Rectal smooth muscle tissue (tissue), 1 donor: ENCODE measurements around the gene CHRDL2.
A peak's percentile ranks its signal among the peaks of the same experiment; 100 is the strongest.

Source experiments
- H3K27ac ChIP-seq: one replicate; pipeline ENCODE4 v1.7.0; 2013; ENCODE audit warnings: low read depth, low read length, inconsistent platforms
- H3K27me3 ChIP-seq: one replicate; pipeline ENCODE4 v1.7.0; 2013; ENCODE audit warnings: low read length; ENCODE audit not compliant: control insufficient read depth, insufficient read depth
- H3K36me3 ChIP-seq: one replicate; pipeline ENCODE4 v1.7.0; 2013; ENCODE audit warnings: low read length; ENCODE audit not compliant: control insufficient read depth, insufficient read depth
- H3K4me1 ChIP-seq: one replicate; pipeline ENCODE4 v1.7.0; 2013; ENCODE audit warnings: low read length; ENCODE audit not compliant: control insufficient read depth, insufficient read depth
- H3K4me3 ChIP-seq: one replicate; pipeline ENCODE4 v1.7.0; 2013; ENCODE audit warnings: low read length
- H3K9ac ChIP-seq: one replicate; pipeline ENCODE4 v1.7.0; 2013; ENCODE audit warnings: low read length

CHRDL2 gene

DNA sequence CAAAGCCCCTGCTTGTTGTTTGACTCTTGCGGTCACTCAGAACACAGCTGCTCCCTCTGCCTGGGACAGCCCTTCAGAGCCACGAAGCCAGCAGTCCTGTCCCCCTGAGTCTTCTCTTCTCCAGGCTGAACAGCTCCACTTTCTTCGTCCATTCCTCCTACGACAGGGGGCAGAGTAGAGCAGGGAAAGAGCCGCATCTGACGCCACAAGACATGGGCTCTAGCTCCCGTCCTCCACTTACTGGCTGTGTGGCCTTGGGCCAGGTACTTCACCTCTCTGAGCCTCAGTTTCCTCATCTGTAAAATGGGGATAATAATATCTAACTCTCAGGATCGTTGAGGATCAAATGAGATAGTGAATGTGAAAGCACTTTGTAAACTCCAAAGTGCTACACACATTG, 29.9 kb downstream of the CHRDL2 start:
- no peak overlapping the region for H3K9ac ChIP-seq
- H3K36me3 ChIP-seq: no peaks in the 10 kb centered on the region
- peaks cover 12% of the 10 kb centered on the region for H3K4me1 ChIP-seq
- no peaks in the 10 kb centered on the region for H3K27me3 ChIP-seq
- no peak overlapping the region for H3K4me3 ChIP-seq
- H3K27ac ChIP-seq: no peak overlapping the region

DNA sequence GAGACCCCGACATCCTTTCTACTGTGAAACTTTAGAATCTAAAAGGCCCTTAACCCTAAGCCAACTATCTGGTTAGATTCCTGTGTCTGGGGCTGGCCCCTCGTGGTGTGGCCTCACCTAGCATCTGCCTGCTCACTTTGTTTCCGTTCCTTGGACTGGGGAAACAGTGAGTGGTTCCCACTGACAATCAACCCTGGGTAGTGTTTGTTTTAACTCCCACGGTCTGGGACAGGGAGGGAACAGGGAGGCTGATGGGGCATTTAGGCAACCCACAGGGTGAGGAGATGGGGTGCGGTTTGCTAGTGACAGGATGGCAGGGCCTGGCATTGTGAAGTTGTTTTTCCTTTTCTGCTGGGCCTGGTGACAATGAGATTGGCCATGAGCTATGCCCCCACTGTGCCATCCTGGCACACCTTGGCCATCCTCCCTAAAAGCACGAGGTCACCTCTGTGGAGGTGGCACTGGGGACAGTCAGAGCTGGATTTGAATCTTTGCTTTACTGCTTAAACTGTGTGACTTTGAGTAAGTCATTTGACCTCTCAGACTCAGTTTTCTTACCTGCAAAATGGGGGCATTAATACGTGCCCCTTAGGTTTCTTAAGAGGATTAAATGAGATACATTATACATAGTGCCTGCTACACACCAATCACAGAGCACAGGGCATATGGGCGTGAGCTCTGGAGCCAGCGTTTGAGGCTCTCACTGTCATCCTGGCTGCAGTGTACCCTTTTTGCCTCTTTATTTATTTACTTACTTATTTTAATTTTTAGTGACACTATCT, 31.4 kb downstream of the CHRDL2 start:
- Histone ChIP-seq H3K36me3 (no peaks in the 10 kb centered on the region), H3K9ac (no peak overlapping the region), H3K27me3 (no peaks in the 10 kb centered on the region), H3K4me1 (peaks cover 12% of the 10 kb centered on the region), H3K27ac (no peak overlapping the region), H3K4me3 (no peak overlapping the region)

DNA sequence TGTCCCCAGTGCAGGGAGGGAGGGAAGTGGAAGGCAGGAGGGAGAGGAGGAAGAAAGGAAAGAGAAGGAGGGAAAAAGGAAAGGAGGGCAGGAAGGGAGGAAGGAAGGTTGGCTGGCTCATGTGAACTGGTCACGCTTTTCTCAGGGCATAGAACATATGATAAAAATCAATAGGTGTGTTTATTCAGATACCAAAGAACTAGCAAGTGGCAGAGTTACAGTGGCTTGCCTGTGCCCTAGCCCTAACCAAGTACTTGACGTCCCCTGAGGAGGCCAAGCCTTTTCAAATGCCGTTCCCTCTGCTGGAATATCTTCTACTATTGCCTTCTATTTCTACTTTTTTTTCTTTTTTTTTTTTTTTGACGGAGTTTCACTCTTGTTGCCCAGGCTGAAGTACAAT, 33.5 kb downstream of the CHRDL2 start:
- Histone ChIP-seq H3K4me3 (peak overlapping the region; percentile 32), H3K36me3 (no peaks in the 10 kb centered on the region), H3K9ac (no peak overlapping the region), H3K27me3 (no peaks in the 10 kb centered on the region), H3K27ac (peak overlapping the region; percentile 90), H3K4me1 (peaks cover 14% of the 10 kb centered on the region)

DNA sequence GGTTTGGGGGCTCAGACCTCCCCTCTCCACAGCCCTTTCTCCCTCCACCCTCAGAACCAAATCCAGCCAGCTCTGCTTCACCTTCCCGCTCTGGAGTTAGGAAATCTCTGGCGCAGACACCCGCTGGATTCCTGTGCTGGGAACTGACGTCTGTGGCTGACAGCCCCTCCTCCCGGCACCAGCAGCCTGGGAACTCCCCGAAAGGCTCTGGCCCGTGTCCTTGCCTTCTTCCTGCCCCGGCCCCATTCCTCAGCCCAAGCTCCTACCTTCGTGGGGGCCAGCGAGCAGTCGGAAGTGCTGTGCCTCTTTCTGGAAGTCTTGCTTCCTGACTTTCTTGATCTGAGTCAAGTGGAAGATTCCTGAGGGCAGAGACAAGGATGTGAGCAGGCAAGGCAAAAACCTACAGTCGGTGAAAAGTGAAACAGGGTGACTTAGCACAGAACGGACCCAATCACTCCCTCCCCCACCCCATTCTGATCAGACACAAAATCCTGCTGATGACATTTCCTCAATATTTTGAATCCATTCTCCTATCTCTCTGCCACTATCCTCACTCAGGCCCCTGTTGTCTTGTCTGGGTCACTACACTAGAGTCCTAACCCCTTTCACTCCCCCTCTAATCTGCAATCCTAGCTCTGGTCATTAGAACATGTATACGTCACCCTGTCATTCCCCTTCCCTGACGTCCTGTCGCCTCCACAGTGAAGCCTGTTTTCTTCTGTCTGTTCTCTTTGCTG, 34.1 kb downstream of the CHRDL2 start:
- no peaks in the 10 kb centered on the region for H3K36me3 ChIP-seq
- H3K4me1 ChIP-seq: peaks cover 14% of the 10 kb centered on the region
- H3K27me3 ChIP-seq: no peaks in the 10 kb centered on the region
- peak overlapping the region; percentile 32 for H3K4me3 ChIP-seq
- peak overlapping the region; percentile 90 for H3K27ac ChIP-seq
- peak overlapping the region; percentile 8 for H3K9ac ChIP-seq

DNA sequence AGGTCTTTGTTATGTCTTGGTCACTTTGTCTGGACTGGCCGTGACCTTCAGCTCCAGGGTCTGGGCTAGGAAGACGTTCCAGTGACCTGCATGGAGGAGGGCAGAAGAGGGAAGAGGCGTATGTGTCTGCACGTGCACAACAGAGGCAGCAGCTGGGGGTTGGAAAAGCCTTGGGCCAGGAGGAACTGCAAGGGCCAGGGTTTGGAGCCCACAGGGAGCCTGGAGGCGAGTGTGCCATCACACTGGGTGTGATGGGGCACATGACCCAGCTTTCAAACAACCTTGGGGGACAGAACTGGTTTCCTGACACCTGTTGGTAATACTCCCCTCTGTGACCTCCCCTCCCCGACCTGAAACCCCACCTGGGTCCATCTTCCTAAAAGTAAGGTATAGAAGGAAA, 34.7 kb downstream of the CHRDL2 start:
- peak overlapping the region; percentile 8 for H3K9ac ChIP-seq
- H3K27me3 ChIP-seq: no peaks in the 10 kb centered on the region
- peak overlapping the region; percentile 32 for H3K4me3 ChIP-seq
- peak overlapping the region; percentile 90 for H3K27ac ChIP-seq
- H3K36me3 ChIP-seq: no peaks in the 10 kb centered on the region
- peaks cover 14% of the 10 kb centered on the region for H3K4me1 ChIP-seq

DNA sequence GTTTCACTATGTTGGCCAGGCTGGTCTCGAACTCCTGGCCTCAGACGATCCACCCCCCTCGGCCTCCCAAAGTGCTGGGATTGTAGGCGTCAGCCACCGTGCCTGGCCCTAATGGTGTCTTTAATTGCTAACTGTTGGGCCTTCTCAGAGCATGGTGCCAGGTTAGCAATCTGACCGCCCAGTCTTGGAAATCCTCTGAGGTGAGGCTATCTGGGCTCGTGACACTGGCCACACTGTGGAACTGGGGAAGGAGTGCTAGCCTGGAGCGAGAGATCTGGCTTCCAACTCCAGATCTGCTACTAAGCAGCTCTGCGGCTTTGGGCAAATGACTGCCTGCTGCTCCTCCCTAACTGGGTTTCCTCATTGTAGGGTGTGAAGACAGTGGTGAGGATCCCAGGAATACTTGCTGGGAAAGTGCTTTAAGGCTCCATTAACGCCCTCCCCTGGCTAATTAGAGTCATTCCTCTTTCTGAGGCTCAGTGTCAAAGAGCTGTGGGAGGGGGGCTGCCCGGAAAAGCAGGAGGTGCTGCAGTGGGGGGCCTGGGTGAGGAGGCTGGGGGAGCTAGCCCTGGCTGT, 35.4 kb downstream of the CHRDL2 start:
- no peak overlapping the region for H3K9ac ChIP-seq
- peaks cover 14% of the 10 kb centered on the region for H3K4me1 ChIP-seq
- peak overlapping the region; percentile 25 for H3K27ac ChIP-seq
- no peaks in the 10 kb centered on the region for H3K27me3 ChIP-seq
- no peak overlapping the region for H3K4me3 ChIP-seq
- no peaks in the 10 kb centered on the region for H3K36me3 ChIP-seq

DNA sequence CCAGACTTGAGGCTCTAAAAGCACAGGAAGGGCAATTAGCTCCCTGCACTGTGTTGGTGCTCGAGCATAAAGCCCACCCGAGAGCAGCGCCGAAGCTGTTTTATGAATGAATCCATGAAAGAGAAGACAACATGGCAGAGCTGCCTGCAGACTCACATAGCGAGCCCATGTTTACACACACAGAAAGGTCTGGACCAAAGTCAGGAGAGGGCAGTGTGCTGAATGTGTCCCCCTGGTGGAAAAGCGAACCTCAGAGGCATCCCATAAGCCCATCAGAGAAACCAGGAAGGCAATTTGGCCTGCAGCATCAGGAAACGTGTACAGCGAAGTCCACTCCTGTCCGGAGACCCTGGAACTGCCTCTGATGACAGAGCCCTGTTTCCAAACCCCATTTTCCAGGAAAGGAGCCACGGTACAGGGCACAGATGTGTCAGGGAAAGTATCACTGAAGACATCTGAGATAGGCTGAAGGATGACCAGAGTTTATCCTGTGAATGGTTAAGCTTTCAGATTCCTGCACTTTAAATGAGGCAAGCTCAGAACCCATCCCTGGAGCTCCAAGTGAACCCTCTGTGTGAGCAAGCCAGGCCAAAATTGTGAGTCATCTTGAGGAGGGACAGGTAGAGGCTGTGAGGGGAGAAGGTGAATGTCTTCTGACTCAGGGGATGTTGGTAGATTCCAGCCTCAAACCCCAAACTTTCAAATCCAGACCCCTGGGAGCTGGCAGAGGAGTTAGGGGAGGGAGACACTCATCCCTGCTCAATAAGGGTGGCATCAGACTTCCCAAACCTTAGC, 36.9 kb downstream of the CHRDL2 start:
- Histone ChIP-seq H3K36me3 (no peaks in the 10 kb centered on the region), H3K27ac (peak overlapping the region; percentile 21), H3K27me3 (no peaks in the 10 kb centered on the region), H3K4me1 (peaks cover 14% of the 10 kb centered on the region), H3K4me3 (peak overlapping the region; percentile 4), H3K9ac (no peak overlapping the region)

DNA sequence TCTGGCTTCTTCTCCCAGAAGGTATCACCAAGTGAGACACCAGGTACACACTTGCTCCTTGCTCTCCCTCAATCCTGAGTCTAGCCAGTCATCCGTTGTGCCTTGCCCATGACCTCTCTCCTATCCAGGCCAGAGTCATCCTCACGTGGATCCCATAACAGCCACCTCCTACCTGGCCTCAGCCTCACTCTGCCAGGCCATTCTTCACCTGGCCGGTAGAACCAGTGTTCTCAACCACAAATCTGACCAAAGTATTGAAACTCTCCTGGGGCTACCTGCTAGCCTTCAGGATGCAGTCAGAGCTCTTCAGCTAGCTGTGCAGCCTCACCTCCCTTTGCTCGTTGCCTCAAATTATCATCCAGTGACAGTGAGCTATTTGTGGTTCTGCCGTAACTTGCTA, 37.7 kb downstream of the CHRDL2 start:
- H3K9ac ChIP-seq: no peak overlapping the region
- no peaks in the 10 kb centered on the region for H3K27me3 ChIP-seq
- peak overlapping the region; percentile 4 for H3K4me3 ChIP-seq
- H3K27ac ChIP-seq: no peak overlapping the region
- H3K4me1 ChIP-seq: peaks cover 14% of the 10 kb centered on the region
- no peaks in the 10 kb centered on the region for H3K36me3 ChIP-seq

DNA sequence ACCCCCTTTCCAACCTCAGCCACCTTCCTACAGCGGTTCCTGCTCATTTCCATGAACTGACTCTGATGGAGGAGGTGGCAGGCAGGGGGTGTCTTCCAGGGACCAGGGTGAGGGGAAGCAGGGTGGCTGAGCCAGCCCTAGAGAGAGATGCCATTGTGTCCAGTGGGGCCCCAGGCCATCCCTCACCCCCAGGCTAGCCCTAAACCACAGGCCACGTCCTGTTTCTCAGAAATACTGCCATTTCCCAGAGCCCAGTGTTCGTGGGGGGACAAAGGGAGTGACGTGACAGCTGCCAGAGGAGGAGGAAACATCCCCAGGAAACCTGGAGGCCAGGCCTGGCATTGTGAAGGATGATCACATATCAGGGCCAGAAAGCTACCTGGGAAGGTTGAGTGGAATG, 39.5 kb downstream of the CHRDL2 start:
- no peak overlapping the region for H3K9ac ChIP-seq
- H3K4me1 ChIP-seq: peaks cover 6% of the 10 kb centered on the region
- H3K27ac ChIP-seq: no peak overlapping the region
- H3K36me3 ChIP-seq: no peaks in the 10 kb centered on the region
- no peak overlapping the region for H3K4me3 ChIP-seq
- H3K27me3 ChIP-seq: no peaks in the 10 kb centered on the region

DNA sequence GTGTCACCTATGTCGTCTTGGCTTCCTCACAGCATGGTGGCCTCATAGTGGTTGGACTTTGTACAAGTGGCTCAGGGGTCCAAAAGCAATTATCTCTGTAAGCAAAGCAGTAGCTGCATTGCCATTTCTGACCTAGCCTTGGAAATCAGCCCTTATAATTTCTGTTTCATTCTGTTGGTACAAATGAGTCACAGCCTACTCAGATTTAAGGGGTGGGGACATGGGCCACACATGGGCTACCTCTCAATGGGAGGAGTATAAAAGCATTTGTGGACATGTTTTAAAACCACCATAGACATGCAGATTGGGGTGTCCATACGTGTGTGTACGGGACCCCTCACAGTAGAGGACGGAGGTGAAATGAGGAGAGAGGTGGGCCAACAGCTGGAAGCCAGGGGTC, 41.6 kb downstream of the CHRDL2 start:
- peaks cover 2% of the 10 kb centered on the region for H3K4me1 ChIP-seq
- no peak overlapping the region for H3K9ac ChIP-seq
- no peaks in the 10 kb centered on the region for H3K36me3 ChIP-seq
- no peak overlapping the region for H3K27ac ChIP-seq
- H3K4me3 ChIP-seq: no peak overlapping the region
- H3K27me3 ChIP-seq: no peaks in the 10 kb centered on the region

DNA sequence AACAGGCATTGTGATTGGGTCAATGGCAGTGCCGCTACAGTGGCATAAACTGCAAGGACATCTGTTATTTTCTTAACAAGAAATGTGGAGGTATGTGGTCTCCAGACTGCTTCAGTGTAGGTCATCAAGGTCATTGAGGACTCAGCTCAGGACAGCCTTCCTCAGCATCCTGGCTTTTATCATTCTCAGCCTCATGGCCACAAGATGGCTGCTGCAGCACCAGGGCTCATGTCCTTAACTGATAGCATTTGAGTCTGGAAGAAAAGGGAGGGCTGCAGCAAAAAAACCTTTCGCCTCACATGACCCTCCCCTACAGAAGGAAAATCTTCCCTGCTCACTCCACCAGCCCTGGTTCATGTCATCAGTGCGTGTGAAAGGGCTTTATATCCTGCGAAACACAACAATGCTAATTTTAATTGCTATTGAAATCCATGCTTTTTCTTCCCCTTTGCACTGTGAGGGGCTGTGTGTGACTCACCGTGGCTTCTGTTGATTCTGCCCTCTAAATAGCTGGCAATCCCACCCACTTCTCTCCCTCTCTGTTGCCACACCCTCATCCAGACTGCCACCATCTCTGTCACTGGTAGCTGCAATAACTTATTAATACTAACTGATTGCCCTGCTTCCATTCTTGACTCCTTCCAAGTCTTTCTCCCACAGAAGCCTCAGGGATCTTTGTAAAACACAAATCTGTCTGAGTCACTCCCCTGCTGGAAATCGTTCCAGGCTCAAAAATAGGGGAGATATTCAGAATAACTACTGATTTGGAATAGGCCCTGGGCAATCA, 43.8 kb downstream of the CHRDL2 start:
- H3K27ac ChIP-seq: no peak overlapping the region

More for the DNA sequence above, 43.8 kb downstream of the CHRDL2 start:
- no peaks in the 10 kb centered on the region for H3K27me3 ChIP-seq
- no peak overlapping the region for H3K9ac ChIP-seq
- H3K4me3 ChIP-seq: no peak overlapping the region
- H3K4me1 ChIP-seq: peaks cover 11% of the 10 kb centered on the region
- H3K36me3 ChIP-seq: no peaks in the 10 kb centered on the region
